K562 (cell line): ENCODE measurements around the gene DAB2. TPM values are rescaled to one million over a fixed set of nuclear protein-coding genes. Genes with fewer than 3 reads are reported as not detected.

Experiments used
- BRCA1 ChIP-seq, 2 experiments: fragments of 450-650 bp in 1 of 2; sonication (generic) in 1 of 2; formaldehyde crosslinking in 1 of 2; IDR thresholded peaks; 2 replicates each; pipeline versions ENCODE4 v1.5.0 to v1.6.1; 2017 to 2020; ENCODE audit warnings: mild to moderate bottlenecking in 1 of 2, missing genetic modification reagents in 1 of 2
- CBX2 ChIP-seq: fragments of 200-600 bp; sonication (generic); IDR thresholded peaks from one replicate; pipeline ENCODE4 v1.6.1; 2012; ENCODE audit warnings: mild to moderate bottlenecking, low read length, inconsistent platforms; ENCODE audit not compliant: insufficient read depth, poor library complexity, severe bottlenecking
- CCAR2 ChIP-seq: fragments of 200-400 bp; formaldehyde crosslinking; IDR thresholded peaks from 2 replicates; pipeline ENCODE4 v1.6.1; 2017; ENCODE audit warnings: mild to moderate bottlenecking, low read depth, low read length
- CHCHD3 ChIP-seq: fragments of 250-450 bp; sonication (Bioruptor Pico); IDR thresholded peaks from 2 replicates; pipeline ENCODE4 v2.1.2; 2022; ENCODE audit warnings: mild to moderate bottlenecking
- DMBX1 ChIP-seq: fragments of 250-450 bp; sonication (Bioruptor Pico); IDR thresholded peaks from 2 replicates; pipeline ENCODE4 v1.8.0; 2022; ENCODE audit warnings: inconsistent platforms, mild to moderate bottlenecking, moderate library complexity, borderline replicate concordance
- ELF1 ChIP-seq: fragments of 200-800 bp; sonication (Bioruptor generic); IDR thresholded peaks from 2 replicates; pipeline ENCODE4 v1.6.1; 2016; ENCODE audit warnings: missing genetic modification characterization, missing compliant biosample characterization
- EP400 ChIP-seq: fragments of 450-650 bp; IDR thresholded peaks from 2 replicates; pipeline ENCODE4 v1.6.1; 2017; ENCODE audit warnings: antibody characterized with exemption, mild to moderate bottlenecking, moderate library complexity
- HCFC1 ChIP-seq: IDR thresholded peaks from 2 replicates; pipeline ENCODE4 v1.6.1; 2012; ENCODE audit warnings: low read depth, low read length, improper control_type of control experiment
- HDAC8 ChIP-seq: fragments of 450-650 bp; IDR thresholded peaks from 2 replicates; pipeline ENCODE4 v1.6.1; 2016; ENCODE audit warnings: mild to moderate bottlenecking, missing genetic modification characterization, moderate library complexity, missing compliant biosample characterization
- HMG20B ChIP-seq: fragments of 250-450 bp; sonication (Bioruptor Pico); IDR thresholded peaks from 2 replicates; pipeline ENCODE4 v1.5.0; 2021; ENCODE audit warnings: mild to moderate bottlenecking
- NR1H2 ChIP-seq: sonication (generic); formaldehyde crosslinking; IDR thresholded peaks from 2 replicates; pipeline ENCODE4 v1.4.0; 2020; ENCODE audit warnings: mild to moderate bottlenecking, missing genetic modification reagents
- PHTF2 ChIP-seq: fragments of 250-450 bp; sonication (Bioruptor Pico); IDR thresholded peaks from 2 replicates; pipeline ENCODE4 v1.5.0; 2021; ENCODE audit warnings: mild to moderate bottlenecking
- SAP30 ChIP-seq: fragments of 200-600 bp; sonication (generic); IDR thresholded peaks from 2 replicates; pipeline ENCODE4 v1.6.1; 2012; ENCODE audit warnings: borderline replicate concordance, low read depth, mild to moderate bottlenecking, moderate library complexity, low read length, control low read depth, inconsistent platforms; ENCODE audit not compliant: insufficient read depth, poor library complexity, severe bottlenecking
- SRSF9 ChIP-seq: fragments of 200-400 bp; formaldehyde crosslinking; IDR thresholded peaks from 2 replicates; pipeline ENCODE4 v1.6.1; 2017; ENCODE audit warnings: low read depth, low read length, borderline replicate concordance
- TAF7 ChIP-seq: fragments of 450-650 bp; IDR thresholded peaks from 2 replicates; pipeline ENCODE4 v1.6.1; 2016; ENCODE audit warnings: missing genetic modification characterization, missing compliant biosample characterization
- TRIM28 ChIP-seq: fragments of 450-650 bp; IDR thresholded peaks from 2 replicates; pipeline ENCODE4 v1.6.1; 2017
- ZNF133 ChIP-seq: fragments of 250-450 bp; sonication (Bioruptor Pico); IDR thresholded peaks from 2 replicates; pipeline ENCODE4 v1.4.0; 2020; ENCODE audit warnings: mild to moderate bottlenecking
- polyA plus RNA-seq, 8 experiments: library from polyadenylated mRNA; depleted of rRNA in 4 of 8; stranded (reverse) in 5 of 8; unstranded in 3 of 8; fragments of >200 nt; fragmentation: Nextera tagmentation in 2 of 8; fragmentation: Illumina TruSeq in 1 of 8; extraction: Ambion mirVana in 2 of 8; extraction: Trizol in 1 of 8; gene quantifications; 2 replicates each; pipeline versions ENCODE4 v1.2.1 to v1.2.3, GENCODE V29; 2011 to 2014; ENCODE audit warnings: inconsistent platforms in 1 of 8, missing spikeins in 1 of 8
- total RNA-seq, 7 experiments: library from RNA; depleted of rRNA in 6 of 7; stranded (reverse); fragments of >200 nt in 6 of 7; fragmentation: Illumina TruSeq in 2 of 7; extraction: Trizol in 2 of 7; gene quantifications; 2 replicates each; pipeline versions ENCODE4 v1.2.1 to v1.2.3, GENCODE V29; 2011 to 2021; ENCODE audit warnings: low replicate concordance in 1 of 7
- TF ChIP-seq, protein P1 (sequence below): sonication (generic); formaldehyde crosslinking; IDR thresholded peaks from 2 replicates; pipeline ENCODE4 v1.8.1; 2022; ENCODE audit warnings: missing genetic modification reagents
- TF ChIP-seq, protein P2 (sequence below): sonication (generic); formaldehyde crosslinking; IDR thresholded peaks from 2 replicates; pipeline ENCODE4 v1.8.0; 2023; ENCODE audit warnings: mild to moderate bottlenecking, missing genetic modification reagents

Gene DAB2
- total and polyA plus RNA-seq, 9 of the 15 experiments (the other 6 are each of a cell fraction or from before 2014, with no cell fraction given) = 6.6 to 29.9 (median 24.1) TPM

DNA sequence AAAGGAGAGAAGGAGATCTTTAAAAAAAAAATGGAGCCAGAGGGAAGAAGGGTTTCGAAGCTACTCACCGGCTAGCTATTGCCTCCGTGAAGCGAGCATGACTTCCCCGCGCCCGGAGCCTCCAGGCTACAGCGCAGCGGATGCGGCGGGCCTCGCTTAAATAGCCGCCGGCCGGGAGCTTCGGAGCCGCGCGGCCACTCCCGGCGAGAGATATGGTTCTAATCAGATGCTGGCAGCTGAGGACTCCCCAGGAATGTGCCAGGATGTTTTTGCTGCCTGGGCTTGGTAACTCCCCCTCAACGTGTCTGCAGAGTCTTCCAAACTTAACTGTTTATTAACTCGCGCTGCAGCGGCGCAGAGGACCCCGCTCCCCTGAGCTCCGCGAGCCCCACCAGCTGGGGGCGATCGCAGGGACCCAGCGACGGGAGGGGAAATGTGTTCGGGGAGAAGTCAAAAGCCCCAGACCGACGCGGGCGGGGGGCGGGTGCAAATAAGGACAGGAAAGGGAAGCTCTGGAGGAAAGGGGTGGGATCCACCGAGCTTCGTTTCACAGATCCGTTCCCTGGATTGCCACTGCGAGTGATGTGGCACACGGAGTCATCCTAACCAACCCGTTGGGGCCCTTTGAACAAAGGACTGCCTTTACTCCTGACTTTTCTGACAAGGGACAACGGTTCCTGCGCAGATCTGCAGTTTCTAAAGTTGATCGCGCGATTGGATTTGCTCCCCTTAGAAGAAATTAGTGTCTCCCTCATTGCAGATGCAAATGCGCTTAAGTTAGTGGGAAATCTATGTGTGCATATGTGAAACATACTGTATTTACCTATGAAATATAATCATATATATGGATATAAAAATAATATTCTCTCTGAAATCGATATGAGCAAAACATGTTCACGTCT, at the start of gene DAB2 (continued):
- TF ChIP-seq DMBX1 = peak; percentile 79
- no peak for TF ChIP-seq PHTF2 (CRISPR knock-in tag)
- no peak for TF ChIP-seq HMG20B (CRISPR knock-in tag)
- no peak for TF ChIP-seq CBX2
- TF ChIP-seq EP400 = peak; percentile 66
- no peak for TF ChIP-seq SAP30
- TF ChIP-seq ELF1 (tag) = peak; percentile 55
- TF ChIP-seq, protein P1, sequence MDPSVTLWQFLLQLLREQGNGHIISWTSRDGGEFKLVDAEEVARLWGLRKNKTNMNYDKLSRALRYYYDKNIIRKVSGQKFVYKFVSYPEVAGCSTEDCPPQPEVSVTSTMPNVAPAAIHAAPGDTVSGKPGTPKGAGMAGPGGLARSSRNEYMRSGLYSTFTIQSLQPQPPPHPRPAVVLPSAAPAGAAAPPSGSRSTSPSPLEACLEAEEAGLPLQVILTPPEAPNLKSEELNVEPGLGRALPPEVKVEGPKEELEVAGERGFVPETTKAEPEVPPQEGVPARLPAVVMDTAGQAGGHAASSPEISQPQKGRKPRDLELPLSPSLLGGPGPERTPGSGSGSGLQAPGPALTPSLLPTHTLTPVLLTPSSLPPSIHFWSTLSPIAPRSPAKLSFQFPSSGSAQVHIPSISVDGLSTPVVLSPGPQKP = no peak
- TF ChIP-seq, protein P2, sequence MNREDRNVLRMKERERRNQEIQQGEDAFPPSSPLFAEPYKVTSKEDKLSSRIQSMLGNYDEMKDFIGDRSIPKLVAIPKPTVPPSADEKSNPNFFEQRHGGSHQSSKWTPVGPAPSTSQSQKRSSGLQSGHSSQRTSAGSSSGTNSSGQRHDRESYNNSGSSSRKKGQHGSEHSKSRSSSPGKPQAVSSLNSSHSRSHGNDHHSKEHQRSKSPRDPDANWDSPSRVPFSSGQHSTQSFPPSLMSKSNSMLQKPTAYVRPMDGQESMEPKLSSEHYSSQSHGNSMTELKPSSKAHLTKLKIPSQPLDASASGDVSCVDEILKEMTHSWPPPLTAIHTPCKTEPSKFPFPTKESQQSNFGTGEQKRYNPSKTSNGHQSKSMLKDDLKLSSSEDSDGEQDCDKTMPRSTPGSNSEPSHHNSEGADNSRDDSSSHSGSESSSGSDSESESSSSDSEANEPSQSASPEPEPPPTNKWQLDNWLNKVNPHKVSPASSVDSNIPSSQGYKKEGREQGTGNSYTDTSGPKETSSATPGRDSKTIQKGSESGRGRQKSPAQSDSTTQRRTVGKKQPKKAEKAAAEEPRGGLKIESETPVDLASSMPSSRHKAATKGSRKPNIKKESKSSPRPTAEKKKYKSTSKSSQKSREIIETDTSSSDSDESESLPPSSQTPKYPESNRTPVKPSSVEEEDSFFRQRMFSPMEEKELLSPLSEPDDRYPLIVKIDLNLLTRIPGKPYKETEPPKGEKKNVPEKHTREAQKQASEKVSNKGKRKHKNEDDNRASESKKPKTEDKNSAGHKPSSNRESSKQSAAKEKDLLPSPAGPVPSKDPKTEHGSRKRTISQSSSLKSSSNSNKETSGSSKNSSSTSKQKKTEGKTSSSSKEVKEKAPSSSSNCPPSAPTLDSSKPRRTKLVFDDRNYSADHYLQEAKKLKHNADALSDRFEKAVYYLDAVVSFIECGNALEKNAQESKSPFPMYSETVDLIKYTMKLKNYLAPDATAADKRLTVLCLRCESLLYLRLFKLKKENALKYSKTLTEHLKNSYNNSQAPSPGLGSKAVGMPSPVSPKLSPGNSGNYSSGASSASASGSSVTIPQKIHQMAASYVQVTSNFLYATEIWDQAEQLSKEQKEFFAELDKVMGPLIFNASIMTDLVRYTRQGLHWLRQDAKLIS = no peak
- no peak; the same call in 1 of the 2 replicates for TF ChIP-seq HCFC1
- no peak for TF ChIP-seq TRIM28
- 0 out of 2 replicates have a peak, but pooled peaks have one; percentile 17 for TF ChIP-seq CHCHD3
- no peak for TF ChIP-seq HDAC8
- TF ChIP-seq NR1H2 (CRISPR knock-in tag) = no peak
- TF ChIP-seq CCAR2 = no peak
- no peak for TF ChIP-seq ZNF133 (CRISPR knock-in tag)
- no peak; the same call in none of the 2 replicates for TF ChIP-seq TAF7 (tag)
- TF ChIP-seq SRSF9 = no peak
- no peak for TF ChIP-seq BRCA1 (IDR thresholded peaks at IDR 0.05)
- no peak for TF ChIP-seq BRCA1 (CRISPR knock-in tag; IDR thresholded peaks at IDR 0.05)
